GM19193 (cell line): Measurements from ENCODE around the gene ETF1.
A peak's percentile ranks its signal among the peaks of the same experiment; 100 is the strongest.

Experiments
- POLR2A ChIP-seq: IDR thresholded peaks from 4 replicates; pipeline ENCODE4 v1.6.1; 2011; ENCODE audit not compliant: insufficient read depth, insufficient read length; ENCODE audit errors: extremely low read depth

The ETF1 gene

GRCh38 chr5:138491284-138491648 is 51.8 kb downstream of the ETF1 start:
- no peak for TF ChIP-seq POLR2A

GRCh38 chr5:138490648-138491283 is 52.3 kb downstream of the ETF1 start:
- no peak for TF ChIP-seq POLR2A

- no peak for TF ChIP-seq POLR2A
These were observed 53.4 kb downstream of the ETF1 start for GRCh38 chr5:138489683-138490061.

- no peak for TF ChIP-seq POLR2A
These were observed 54.5 kb downstream of the ETF1 start for GRCh38 chr5:138488481-138488945.

- no peak for TF ChIP-seq POLR2A
These were observed 60.4 kb downstream of the ETF1 start for GRCh38 chr5:138482638-138483037.

GRCh38 chr5:138476918-138477317 is 66.1 kb downstream of the ETF1 start:
- no peak for TF ChIP-seq POLR2A

- TF ChIP-seq POLR2A, result no peak
These were observed 70.7 kb downstream of the ETF1 start for GRCh38 chr5:138472353-138472752.

GRCh38 chr5:138471052-138471361 is 72.0 kb downstream of the ETF1 start:
- no peak for TF ChIP-seq POLR2A

GRCh38 chr5:138470322-138471051 is 72.5 kb downstream of the ETF1 start:
- no peak for TF ChIP-seq POLR2A

GRCh38 chr5:138469540-138470321 is 73.3 kb downstream of the ETF1 start:
- peak; percentile 31 for TF ChIP-seq POLR2A

GRCh38 chr5:138468966-138469539 is 74.0 kb downstream of the ETF1 start:
- no peak for TF ChIP-seq POLR2A

- TF ChIP-seq POLR2A, result no peak
These were observed 74.7 kb downstream of the ETF1 start for GRCh38 chr5:138468133-138468965.

- no peak for TF ChIP-seq POLR2A
These were observed 75.3 kb downstream of the ETF1 start for GRCh38 chr5:138467711-138468132.

- TF ChIP-seq POLR2A, result peak; percentile 37
These were observed 75.9 kb downstream of the ETF1 start for GRCh38 chr5:138466900-138467710.
